GM10266 (cell line): ENCODE data around the gene KIAA0825.

ENCODE experiments used
- DNase-seq: peaks from one replicate; pipeline ENCODE4 v3.0.0; 2012; ENCODE audit errors: extremely low spot score
- TF ChIP-seq, protein P1 (sequence below): IDR thresholded peaks from 2 replicates; pipeline ENCODE4 v1.5.1; 2012; ENCODE audit warnings: mild to moderate bottlenecking, low read depth; ENCODE audit not compliant: control insufficient read depth, insufficient read depth; ENCODE audit errors: missing control alignments

KIAA0825 gene

DNA sequence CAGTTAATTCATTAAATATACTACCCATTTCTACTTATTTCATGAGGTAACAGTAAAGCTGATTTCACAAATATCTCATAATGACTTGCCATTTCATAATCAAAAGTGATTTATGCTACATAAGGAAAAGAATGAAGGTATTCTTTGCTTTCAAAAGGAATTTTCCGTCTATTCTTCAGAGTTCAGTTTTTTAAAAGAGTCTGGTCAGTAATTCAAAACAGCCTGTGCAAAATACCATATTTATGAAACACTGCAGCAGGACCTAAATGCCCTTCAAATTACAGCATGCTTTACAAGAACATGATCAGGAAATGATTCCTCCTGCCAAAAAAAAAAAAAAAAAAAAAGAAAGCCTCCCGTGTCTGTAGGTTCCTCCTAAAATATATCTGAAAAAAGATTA is 154.7 kb downstream of the KIAA0825 start:
- TF ChIP-seq, protein P1, sequence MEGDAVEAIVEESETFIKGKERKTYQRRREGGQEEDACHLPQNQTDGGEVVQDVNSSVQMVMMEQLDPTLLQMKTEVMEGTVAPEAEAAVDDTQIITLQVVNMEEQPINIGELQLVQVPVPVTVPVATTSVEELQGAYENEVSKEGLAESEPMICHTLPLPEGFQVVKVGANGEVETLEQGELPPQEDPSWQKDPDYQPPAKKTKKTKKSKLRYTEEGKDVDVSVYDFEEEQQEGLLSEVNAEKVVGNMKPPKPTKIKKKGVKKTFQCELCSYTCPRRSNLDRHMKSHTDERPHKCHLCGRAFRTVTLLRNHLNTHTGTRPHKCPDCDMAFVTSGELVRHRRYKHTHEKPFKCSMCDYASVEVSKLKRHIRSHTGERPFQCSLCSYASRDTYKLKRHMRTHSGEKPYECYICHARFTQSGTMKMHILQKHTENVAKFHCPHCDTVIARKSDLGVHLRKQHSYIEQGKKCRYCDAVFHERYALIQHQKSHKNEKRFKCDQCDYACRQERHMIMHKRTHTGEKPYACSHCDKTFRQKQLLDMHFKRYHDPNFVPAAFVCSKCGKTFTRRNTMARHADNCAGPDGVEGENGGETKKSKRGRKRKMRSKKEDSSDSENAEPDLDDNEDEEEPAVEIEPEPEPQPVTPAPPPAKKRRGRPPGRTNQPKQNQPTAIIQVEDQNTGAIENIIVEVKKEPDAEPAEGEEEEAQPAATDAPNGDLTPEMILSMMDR = no peak
- no peak for DNase-seq

DNA sequence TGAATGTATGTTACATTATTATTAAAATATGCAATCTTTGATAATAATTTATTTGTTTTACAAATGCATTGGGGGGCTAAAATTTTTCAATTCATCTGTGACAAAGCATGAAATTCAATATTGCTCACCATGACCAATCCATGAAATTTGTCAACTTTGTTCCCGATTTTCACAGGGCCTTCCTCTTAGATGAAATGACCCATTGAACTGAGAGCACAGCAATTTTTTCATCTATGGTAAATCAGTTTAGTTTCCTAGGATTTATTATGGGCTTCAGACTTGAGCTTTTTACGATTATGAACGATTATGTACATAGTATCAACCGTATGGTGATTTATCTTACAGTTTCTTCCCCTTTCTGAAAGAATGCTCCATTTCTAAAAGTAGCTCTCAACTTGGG is 157.3 kb downstream of the KIAA0825 start:
- TF ChIP-seq, protein P1 = no peak

DNA sequence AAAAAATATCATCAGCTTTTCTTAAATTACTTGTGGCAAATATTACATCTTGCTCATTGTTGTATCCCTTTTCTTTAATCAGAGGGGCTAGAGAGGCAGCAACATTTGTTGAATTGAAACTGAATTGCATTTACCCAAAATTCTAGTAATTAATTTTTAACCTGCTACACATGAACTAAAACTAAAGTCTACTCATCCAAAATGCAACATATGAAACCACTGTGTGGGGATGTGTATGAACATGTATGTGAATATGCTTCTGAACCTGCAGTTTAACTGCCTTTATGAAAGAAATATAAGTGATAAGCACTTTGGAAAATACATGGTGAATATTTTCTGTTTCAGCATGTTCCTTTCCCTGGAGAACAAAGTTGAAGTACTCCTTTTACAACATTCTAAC is 158.5 kb downstream of the KIAA0825 start:
- DNase-seq = no peak
- TF ChIP-seq, protein P1 = no peak

More for the DNA sequence above, 157.3 kb downstream of the KIAA0825 start:
- DNase-seq = no peak

DNA sequence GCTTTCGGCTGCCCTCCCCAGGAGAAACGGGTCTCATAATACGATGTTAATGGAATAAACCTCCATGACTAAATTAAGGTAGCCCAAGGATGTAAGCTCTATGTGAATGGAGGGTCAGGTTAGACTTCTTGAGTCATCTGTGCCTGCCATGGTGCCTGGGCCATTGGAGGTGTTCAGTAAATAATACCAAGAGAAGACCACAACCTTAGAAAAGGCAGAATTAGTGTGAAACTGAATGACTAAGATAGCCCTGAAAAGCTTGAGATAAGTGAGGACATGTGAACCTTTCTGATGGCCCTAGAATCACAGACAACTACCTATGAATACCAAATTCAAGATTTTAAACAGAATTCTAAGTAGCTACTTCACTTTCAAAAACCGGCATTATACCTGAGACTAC is 160.6 kb downstream of the KIAA0825 start:
- TF ChIP-seq, protein P1 = no peak
- DNase-seq = no peak

DNA sequence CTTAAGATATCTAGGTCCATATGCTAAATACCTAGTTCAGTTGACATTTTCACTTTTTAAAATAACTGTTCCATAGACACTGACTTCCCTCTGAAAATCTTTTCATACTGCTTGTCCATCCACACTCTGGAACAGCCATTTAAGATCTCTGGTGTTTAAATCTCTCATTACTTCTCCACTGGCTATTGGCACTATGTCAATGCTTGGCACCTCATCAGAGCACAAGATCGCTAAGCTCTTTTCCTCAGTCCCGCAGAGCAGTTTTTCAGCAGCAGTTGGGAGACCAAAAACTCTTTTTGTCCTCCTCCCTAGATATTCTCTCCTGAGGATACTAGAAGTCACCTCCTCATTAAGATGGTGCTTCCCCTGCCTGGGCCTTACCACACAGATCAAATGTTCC is 172.7 kb downstream of the KIAA0825 start:
- no peak for DNase-seq
- TF ChIP-seq, protein P1 = no peak

DNA sequence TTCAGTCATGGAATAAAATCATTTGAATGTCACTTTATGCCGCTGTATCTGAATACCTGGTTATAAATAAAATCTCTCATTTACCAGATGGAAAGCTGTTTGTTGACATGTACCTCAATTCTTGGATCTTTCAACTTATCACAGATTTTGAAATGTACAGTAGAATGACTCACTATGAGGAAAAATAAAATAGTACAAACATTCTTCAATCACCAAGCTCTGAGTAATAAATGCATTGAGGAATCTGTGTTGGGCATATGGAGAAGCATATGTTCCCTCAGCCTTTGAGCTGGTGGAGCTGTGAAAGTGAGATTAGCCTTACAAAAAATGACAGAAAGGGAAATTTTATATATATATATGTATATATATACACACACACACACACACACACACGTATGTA is 175.4 kb downstream of the KIAA0825 start:
- DNase-seq = no peak
- TF ChIP-seq, protein P1 = no peak

DNA sequence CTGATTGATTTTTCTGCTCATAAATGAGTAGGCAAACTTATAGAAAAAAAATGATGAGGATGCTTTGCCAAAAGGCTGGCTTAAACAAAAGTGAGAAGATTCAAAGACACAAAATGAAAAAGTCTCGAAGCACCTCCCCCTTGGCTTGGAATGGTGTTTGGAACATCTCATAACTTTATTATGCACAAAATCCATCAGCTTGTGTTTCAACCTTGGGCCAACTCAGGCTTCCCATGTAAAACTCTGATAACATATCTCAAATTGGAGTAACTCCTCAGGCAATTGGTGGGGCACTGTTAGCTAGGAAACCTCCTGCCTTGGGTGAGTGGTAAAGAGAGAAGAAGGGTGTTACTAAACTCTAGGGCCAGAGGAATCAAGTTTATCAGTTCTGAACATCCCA is 176.3 kb downstream of the KIAA0825 start:
- no peak for DNase-seq
- TF ChIP-seq, protein P1 = no peak
